Stimulated activated CD4-positive, alpha-beta T cell treated with anti-CD3 and anti-CD28 coated beads, Interleukin-2, amount 100 ng/mL, for 48 hours (primary cell): ENCODE measurements around the gene TRAF3IP1.
"Not testable (repeated sequence)": the region's sequence is repeated elsewhere in the genome, so short reads cannot be mapped to it uniquely, and the experiment has no call there.

Source experiments
- DNase-seq, 2 donors: peaks; one replicate each; pipeline ENCODE4 v3.0.0-alpha.2; 2020

Gene TRAF3IP1

GRCh38 chr2:238433941-238434845, 113.9 kb downstream of the TRAF3IP1 start:
- DNase-seq = no peak

GRCh38 chr2:238434846-238435751, 114.8 kb downstream of the TRAF3IP1 start:
- no peak for DNase-seq

- DNase-seq = no peak
Observed at GRCh38 chr2:238435752-238436096, 115.4 kb downstream of the TRAF3IP1 start.

GRCh38 chr2:238438856-238439849, 118.8 kb downstream of the TRAF3IP1 start:
- DNase-seq = peak; percentile 52 to 54

DNA sequence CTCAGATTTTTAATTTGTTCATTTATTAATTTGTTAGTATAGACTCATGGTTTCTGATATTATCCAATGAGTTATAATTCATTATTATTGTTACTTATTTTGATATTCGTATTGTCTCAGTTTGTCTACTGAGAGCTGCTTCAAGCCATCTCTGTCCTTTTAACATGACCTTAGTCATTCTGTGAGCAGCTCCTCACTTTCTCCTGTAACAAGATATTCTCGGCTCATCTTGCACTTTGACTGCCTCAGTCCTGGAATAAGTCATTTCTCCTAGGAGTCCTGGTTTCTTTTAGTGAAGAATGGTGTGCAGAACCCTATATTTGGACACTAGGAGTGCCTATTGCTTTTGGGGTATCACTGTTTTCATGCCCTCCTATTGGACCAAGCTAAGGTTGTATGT, 119.6 kb downstream of the TRAF3IP1 start:
- DNase-seq = no peak

GRCh38 chr2:238440331-238440730, 120.0 kb downstream of the TRAF3IP1 start:
- DNase-seq = no peak

DNA sequence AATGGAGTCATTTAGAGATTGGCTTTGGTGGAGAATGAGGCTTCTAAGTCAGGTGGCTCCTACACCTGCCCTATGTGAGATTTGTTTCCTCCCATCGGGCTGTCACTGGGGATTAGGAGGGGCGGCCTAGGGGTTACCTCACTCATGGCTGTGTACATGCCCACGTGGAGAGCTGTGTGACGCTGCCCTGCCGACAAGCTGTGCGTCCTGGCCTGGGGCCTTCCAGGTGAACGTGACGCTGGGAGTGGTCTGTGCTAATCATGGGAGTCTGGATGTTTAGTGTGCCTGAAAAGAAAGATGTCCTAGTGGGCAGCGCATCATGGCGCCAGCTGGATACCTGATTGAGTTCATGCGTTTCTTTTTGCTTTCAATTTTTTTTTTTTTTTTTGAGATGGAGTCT, 120.4 kb downstream of the TRAF3IP1 start:
- DNase-seq = no peak

GRCh38 chr2:238441262-238442114, 121.2 kb downstream of the TRAF3IP1 start:
- no peak for DNase-seq

GRCh38 chr2:238442257-238442656, 121.9 kb downstream of the TRAF3IP1 start:
- DNase-seq = not testable (repeated sequence)

GRCh38 chr2:238444242-238444641, 123.9 kb downstream of the TRAF3IP1 start:
- no peak for DNase-seq

- DNase-seq = no peak
Observed at GRCh38 chr2:238445409-238446190, 125.3 kb downstream of the TRAF3IP1 start.

DNA sequence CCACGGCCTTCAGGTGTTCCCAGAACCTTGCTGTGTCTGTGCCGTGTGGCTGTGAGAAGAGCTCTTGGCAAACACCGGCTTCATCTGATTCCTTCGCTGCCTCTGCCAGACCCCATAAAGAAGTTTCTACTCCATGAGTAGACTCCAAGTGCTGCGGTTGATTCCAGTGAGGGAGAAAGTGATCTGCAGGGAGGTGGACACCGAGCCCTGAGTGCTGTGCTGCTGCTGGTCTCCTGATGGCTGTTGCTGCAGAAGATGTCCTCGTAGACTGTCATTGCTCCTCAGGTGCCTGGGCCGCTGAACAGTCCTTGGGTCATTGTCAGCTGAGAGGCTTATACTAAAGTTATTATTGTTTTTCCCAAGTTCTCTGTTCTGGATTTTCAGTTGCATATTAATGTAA, 126.1 kb downstream of the TRAF3IP1 start:
- no peak for DNase-seq

- DNase-seq = no peak
Observed at GRCh38 chr2:238448031-238448955, 128.0 kb downstream of the TRAF3IP1 start.

DNA sequence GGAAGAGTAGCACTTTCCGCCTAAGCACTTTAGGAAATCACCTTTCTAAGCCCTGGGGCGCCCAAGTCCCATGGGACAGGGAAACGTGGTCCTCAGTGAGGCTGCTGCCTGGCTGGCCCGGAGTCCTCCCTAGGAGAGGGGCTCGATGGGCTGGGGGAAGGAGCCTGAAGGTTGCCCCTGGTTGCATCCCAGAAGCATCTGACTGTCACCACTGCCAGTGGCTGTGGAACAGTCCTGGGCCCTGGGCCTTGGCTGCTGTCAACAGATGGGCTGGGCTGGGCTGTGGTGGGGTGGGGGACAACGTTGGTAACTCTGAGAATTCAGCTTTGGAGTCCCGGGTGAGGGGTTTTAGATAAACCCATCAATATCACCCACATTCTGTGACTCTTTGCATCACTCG, 128.9 kb downstream of the TRAF3IP1 start:
- no peak for DNase-seq

GRCh38 chr2:238449909-238450417, 129.6 kb downstream of the TRAF3IP1 start:
- no peak for DNase-seq

DNA sequence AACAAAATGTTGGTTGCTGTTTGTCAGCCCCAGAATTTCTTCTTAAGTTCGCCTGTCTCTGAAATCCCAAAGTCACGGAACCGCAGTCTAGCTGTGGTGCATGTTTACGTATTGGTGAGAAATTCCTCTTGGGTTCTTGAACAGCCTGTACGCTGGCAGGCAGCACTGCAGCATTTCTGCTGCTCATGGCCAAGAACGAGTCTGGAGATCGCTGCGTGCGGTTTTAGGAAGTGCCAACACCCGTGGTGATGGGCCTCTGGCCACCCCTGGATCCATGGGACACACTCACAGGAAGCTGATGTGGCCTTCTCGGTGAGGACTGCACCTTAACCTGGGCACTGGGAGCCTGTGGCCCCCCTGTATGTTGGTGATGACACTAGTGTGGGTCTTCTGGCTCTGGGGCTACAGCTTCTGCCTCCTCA, 130.1 kb downstream of the TRAF3IP1 start:
- no peak for DNase-seq
